ENCODE data around the gene AKIRIN1.
"Not testable (repeated sequence)": the region's sequence is repeated elsewhere in the genome, so short reads cannot be mapped to it uniquely, and the experiment has no call there.

Gene AKIRIN1

DNA sequence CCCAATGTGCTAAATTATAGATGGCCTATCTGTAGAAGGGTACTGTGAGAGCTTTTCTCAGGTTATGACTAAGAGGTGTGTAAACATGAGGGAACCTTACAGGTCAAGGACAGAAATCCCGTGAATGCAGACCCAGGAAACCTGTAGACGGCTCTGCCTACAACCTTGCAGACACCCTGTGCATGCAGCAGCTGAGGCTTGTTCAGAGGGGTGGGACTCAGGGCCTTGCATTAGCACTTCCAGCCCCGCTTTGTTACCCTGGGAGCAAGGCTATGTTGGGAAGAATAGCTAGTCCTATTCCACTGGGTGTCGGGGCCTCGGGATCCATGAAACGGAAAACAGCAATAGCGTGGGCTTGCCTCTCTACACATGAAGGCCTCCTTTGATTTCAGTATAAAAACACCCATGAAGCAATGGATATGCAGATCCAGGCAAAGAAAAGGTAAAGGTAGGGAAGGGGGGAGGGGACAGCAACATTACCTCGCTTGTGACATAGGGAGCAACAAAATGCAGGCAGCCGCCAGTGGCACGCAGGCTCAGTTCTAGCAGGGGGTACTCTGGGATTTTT is 25.6 kb downstream of the AKIRIN1 start:
- TF ChIP-seq, protein P1, sequence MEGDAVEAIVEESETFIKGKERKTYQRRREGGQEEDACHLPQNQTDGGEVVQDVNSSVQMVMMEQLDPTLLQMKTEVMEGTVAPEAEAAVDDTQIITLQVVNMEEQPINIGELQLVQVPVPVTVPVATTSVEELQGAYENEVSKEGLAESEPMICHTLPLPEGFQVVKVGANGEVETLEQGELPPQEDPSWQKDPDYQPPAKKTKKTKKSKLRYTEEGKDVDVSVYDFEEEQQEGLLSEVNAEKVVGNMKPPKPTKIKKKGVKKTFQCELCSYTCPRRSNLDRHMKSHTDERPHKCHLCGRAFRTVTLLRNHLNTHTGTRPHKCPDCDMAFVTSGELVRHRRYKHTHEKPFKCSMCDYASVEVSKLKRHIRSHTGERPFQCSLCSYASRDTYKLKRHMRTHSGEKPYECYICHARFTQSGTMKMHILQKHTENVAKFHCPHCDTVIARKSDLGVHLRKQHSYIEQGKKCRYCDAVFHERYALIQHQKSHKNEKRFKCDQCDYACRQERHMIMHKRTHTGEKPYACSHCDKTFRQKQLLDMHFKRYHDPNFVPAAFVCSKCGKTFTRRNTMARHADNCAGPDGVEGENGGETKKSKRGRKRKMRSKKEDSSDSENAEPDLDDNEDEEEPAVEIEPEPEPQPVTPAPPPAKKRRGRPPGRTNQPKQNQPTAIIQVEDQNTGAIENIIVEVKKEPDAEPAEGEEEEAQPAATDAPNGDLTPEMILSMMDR (conservative IDR thresholded peaks at IDR 0.05; ENCODE audit: control insufficient read depth, insufficient read depth, low read depth, low read length) = no peak
- no peak for DNase-seq (ENCODE audit: low read depth)
- H3K4me3 ChIP-seq (ENCODE audit: control insufficient read depth, low read depth, low read length) = no peak overlapping the region

DNA sequence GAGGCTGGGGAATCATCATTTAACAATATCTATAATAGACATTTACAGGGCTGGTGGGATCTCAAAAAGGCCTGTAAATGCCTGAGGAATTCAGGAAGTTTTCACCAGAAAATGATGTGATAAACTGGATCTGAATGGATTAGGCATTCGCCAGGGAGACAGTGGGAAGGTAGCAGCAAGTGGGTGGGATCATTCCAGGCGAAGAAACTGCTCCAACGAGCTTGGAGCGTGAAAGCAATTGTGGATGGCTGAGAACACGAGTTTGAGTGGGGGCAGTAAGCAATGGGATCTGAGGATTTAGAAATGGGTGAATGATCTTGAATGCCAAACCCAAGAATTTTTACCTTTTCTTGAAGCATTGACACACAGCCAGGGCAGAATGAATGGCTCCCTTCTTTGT is 26.2 kb downstream of the AKIRIN1 start:
- DNase-seq (ENCODE audit: low read depth) = no peak
- H3K4me3 ChIP-seq (ENCODE audit: control insufficient read depth, low read depth, low read length) = no peak overlapping the region
- TF ChIP-seq, protein P1 (conservative IDR thresholded peaks at IDR 0.05; ENCODE audit: control insufficient read depth, insufficient read depth, low read depth, low read length) = no peak

DNA sequence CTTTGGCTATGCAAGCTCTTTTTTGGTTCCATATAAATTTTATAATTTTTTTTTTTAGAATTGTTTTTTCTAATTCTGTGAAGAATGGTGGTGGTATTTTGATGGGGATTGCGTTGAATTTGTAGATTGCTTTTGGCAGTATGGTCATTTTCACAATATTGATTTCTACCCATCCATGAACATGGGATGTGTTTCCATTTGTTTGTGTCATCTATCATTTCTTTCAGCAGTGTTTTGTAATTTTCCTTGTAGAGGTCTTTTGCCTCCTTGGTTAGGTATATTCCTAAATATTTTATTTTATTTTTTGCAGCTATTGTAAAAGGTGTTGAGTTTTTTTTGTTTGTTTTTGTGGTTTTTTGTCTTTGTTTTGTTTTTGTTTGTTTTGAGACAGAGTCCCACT is 29.4 kb downstream of the AKIRIN1 start:
- not testable (repeated sequence) for H3K4me3 ChIP-seq (ENCODE audit: control insufficient read depth, low read depth, low read length); DNase-seq (ENCODE audit: low read depth)

DNA sequence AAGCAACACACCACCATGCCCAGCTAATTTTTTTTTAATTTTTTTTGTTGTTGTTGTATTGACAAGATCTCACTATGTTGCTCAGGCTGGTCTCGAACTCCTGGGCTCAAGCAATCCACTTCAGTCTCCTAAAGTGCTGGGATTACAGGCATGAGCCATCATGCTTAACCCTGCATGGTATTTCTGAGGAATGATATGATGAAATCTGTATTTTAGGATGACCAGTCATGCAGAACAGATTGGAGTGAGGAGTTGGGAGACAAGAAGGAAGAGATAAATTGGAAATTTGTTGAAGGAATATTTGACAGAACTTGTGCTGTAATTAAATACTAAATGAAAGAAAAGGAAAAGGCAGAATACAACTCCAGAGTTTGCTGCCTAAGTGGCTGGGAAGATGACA is 30.4 kb downstream of the AKIRIN1 start:
- DNase-seq (ENCODE audit: low read depth) = no peak
- TF ChIP-seq, protein P1 (conservative IDR thresholded peaks at IDR 0.05; ENCODE audit: control insufficient read depth, insufficient read depth, low read depth, low read length) = no peak
- no peak overlapping the region for H3K4me3 ChIP-seq (ENCODE audit: control insufficient read depth, low read depth, low read length)

DNA sequence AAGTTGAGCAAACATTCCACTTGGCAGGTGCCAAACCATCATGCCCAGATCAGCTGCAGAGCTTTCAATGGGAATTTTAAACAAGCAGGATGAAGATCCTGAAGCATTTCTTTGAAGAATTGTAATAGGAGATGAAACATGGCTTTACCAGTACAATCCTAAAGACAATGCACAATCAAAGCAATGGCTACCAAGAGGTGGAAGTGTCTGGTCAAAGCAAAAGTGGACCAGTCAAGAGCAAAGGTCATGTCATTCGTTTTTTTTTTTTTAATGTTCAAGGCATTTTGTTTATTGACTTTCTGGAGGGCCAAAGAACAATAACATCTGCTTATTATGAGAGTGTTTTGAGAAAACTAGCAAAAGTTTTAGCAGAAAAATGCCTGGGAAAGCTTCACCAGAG is 32.1 kb downstream of the AKIRIN1 start:
- DNase-seq (ENCODE audit: low read depth) = no peak
- H3K4me3 ChIP-seq (ENCODE audit: control insufficient read depth, low read depth, low read length) = no peak overlapping the region
- TF ChIP-seq, protein P1 (conservative IDR thresholded peaks at IDR 0.05; ENCODE audit: control insufficient read depth, insufficient read depth, low read depth, low read length) = no peak

DNA sequence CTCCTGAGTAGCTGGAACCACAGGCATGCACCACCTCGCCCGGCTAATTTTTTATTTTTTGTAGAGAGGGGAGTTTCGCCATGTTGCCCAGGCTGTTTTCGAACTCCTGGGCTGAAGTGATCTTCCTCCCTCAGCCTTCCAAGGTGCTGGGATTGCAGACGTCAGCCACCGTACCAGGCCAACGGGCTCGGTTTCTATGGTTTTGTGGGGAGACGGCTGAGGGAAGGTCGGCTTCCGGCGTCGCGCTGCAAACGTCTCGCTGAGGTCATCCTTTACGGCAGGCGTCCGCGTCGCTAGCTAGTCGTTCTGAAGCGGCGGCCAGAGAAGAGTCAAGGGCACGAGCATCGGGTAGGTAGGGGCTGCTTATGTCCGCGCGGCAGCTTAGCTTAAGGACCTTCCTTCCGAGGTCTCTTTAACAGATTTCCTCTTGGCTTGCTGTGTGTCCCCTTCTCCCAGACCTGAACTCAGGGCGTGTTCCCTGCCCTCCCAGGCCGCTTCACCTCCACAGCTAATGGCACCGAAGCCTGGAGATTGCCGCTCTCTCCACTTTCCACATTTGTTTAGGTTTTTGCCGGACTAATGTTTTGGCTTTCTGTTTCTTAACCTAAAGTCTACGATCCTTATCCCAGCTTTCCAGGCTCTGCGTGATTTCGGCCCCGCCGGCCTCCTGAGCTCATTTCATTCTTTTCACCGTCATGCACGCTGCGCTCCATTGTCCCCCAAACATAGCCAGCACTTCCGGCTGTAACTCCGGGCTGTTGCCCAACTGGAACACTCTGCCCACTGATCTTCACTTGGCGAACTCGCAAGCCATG is 35.2 kb downstream of the AKIRIN1 start, which contains the start of gene NDUFS5:
Gene NDUFS5, plus strand, starts transcription at position 300 of the 815 bp plus-strand sequence. CDS start 2,375 bp downstream, outside the sequence.
- DNase-seq (ENCODE audit: low read depth) = peak; percentile 94
- TF ChIP-seq, protein P1 (conservative IDR thresholded peaks at IDR 0.05; ENCODE audit: control insufficient read depth, insufficient read depth, low read depth, low read length) = no peak
- peak within 1 kb of the TSS; percentile 82 for H3K4me3 ChIP-seq (ENCODE audit: control insufficient read depth, low read depth, low read length)

DNA sequence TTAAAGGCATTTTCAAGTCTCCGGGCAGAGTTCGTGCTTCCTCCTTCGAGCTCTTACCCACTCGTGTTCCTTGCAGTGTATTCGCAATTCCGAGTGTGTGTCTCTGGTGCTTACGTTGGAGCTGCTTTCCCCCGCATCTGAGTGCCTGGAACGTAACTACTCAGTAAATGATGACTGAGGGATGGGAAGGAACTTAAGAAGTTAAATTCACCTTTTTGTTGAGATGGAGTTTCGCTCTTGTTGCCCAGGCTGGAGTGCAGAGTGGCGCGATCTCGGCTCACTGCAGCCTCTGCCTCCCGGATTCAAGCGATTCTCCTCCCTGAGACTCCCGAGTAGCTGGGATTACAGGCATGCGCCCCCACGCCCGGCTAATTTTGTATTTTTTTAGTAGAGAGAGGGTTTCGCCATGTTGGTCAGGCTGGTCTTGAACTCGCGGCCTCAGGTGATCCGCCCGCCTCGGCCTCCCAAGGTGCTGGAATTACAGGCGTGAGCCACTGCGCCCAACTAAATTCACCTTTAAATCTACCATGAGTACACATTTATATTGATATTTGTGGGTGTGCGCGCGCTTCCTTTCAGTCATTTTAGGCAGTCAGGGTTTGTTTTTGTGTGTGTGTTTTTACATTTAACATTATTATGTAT is 35.9 kb downstream of the AKIRIN1 start:
- TF ChIP-seq, protein P1 (conservative IDR thresholded peaks at IDR 0.05; ENCODE audit: control insufficient read depth, insufficient read depth, low read depth, low read length) = no peak
- DNase-seq (ENCODE audit: low read depth) = no peak
- peak overlapping the region; percentile 82 for H3K4me3 ChIP-seq (ENCODE audit: control insufficient read depth, low read depth, low read length)
